HG03442 (cell line): Measurements from ENCODE around the gene UBP1.
"Not testable (repeated sequence)": the region's sequence is repeated elsewhere in the genome, so short reads cannot be mapped to it uniquely, and the experiment has no call there.

ENCODE experiments used
- ATAC-seq: cut with Tn5 transposase; IDR thresholded peaks from one replicate; pipeline ENCODE4 v1.9.1; 2021; ENCODE audit warnings: mild to moderate bottlenecking, moderate library complexity; ENCODE audit not compliant: unreplicated experiment

The UBP1 gene

DNA sequence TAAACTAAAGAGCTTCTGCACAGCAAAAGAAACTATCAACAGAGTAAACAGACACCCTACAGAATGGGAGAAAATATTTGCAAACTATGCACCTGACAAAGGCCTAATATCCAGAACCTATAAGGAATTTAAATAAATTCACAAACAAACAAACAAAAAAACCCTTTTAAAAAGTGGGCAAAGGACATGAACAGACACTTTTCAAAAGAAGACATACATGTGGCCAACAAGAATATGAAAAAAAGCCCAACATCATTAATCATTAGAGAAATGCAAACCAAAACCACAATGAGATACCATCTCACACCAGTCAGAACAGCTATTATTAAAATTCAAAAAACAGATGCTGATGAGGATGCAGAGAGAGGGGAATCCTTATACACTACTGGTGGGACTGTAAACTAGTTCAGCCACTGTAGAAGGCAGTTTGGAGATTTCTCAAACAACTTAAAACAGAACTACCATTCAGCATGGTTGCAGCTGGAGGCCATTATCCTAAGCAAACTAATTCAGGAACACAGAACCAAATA, 101.2 kb downstream of the UBP1 start:
- ATAC-seq: not testable (repeated sequence)
